Measurements from ENCODE around the gene CD247.

Gene CD247

GRCh38 chr1:167456524-167456923 lies 61.8 kb downstream of the CD247 start:
- no peak for DNase-seq

GRCh38 chr1:167455786-167456446 lies 62.4 kb downstream of the CD247 start:
- no peak for DNase-seq

DNA sequence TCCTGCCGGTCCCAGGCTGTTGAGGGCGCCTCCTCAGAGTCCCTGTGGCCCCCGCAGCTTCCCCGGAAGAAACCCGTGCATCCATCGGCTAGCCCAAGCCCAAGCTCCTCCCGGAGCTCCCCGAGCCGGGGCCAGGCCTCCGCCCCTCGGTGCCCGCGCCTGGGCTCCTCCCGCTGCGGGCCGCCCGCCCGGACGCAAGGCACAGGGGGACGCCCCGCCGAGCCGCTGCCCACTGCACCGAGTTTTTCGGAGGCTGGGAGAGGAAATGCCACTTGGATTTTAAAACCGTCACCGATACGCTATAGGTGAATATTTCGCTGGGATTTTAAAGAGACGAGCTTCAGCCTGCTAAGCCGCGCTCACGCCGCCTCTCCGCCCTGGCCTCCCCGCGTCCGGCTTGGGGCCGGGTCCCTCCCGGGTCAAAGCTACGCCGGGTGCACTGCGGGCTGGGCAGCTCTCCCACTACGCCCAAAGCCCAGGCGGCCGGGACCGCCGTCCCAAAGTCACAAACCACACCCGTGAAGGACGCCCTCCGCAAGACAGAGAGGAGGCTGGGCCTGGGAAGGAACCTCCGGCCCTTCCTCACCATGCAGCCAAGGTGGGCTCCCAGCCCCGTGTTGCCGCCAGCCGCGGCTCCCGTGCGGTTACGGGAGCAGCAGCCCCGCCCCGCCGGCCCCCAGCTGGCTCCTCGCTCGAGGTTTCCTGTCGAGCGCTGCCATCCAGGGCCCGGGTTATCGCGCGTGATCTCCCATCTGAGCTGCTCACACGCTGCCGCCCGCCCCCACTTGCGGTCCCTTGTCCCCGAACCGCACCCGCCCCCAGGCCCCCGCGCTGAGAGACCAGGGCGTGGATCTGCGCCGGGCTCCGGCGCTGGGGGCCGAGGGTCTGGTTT lies 63.2 kb downstream of the CD247 start:
- DNase-seq, result no peak

DNA sequence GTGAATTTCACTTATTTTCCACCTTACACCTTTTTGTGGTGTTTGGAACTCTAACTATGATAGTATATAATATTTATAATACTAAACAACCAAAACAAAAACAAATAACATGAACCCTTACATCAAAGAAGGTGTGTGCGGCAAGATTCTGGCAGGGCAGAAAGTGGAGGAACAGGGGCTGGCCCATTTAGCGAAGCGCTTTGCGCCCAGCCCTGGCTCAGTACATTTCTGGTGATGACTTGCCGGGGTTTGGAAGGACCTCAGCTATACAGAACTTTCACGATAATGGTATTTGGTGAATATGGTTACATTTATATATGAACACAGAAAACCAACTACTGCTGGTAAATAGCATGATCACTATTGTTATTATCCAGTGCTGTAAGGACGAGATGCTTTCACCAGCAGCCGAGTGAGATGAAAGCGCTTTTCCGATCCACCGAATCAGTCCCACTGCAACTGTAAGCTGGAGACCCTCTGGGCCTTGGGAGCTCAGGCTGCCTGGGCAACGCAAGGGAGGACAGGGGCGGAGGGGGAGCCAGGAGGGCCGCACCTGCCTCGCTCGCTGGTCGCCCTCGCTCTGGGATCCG lies 63.9 kb downstream of the CD247 start:
- DNase-seq, result no peak

GRCh38 chr1:167453123-167453522 lies 65.2 kb downstream of the CD247 start:
- no peak for DNase-seq

DNA sequence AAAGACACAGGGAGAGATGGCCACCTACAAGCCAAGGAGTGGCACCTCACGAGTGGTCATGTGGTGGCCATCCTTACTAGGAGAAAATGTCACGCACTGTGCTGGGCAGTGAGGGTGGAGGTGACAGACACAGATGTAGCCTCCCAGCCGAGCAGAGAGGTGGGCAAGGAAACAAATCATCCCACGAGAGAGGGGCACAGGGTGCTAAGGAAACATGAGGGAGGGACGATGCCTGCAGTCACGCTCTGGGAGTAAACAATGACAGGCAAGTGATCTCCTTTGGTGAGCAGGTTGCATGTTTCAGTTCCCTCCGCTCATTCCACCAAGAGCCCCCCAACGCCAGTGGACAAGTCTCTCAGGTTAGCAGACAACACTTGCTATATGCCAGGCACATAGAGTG lies 65.8 kb downstream of the CD247 start:
- DNase-seq, result no peak

- no peak for DNase-seq
Observed at GRCh38 chr1:167450843-167451242, 67.5 kb downstream of the CD247 start.

DNA sequence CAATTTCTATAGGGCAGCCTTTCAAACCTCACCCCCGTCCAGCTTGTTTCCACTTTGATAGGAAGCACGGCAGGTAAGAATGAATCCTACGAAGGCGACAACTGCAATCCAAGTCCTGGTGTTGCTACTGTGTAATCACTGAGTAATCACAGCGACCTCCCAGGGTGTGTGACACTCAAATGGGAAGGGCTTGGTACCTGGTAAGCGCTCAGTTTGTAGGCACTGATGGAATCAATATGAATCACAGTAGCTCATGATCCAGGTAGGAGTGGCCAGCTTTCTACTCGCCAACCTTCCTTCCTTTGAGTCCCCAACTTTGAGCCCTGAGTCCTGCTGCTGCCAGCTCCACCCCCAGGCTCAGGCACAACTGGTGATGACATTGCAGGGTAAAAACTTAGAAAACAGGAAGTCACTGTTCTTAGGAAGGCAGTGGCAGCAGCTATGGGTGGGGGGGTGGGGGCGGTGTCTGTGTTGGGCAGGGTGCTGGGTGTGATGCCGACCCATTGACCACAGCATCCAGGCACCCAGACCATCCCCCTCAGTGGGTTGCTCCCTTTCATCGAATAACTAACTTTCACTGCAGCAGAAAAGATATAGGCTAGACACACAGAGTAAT lies 70.7 kb downstream of the CD247 start:
- DNase-seq, result peak; percentile 52

DNA sequence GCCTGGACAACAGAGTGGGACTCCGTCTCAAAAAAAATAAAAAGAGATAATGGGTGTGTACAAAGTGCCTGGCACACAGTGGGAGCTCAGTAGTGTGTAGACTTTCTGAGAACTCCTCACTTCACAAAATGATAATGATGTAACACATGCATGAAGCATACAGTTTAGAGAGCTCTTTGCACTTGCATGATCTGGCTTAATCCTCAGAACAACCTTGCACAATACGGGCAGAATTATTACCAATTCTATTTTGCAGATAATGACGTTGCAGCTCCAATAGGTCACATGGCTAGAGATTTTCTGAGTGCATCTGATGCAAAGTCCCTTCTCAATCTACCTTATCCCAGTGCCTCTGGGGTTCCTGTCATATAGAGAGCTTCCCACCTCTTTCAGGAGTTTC lies 71.4 kb downstream of the CD247 start:
- DNase-seq, result no peak

DNA sequence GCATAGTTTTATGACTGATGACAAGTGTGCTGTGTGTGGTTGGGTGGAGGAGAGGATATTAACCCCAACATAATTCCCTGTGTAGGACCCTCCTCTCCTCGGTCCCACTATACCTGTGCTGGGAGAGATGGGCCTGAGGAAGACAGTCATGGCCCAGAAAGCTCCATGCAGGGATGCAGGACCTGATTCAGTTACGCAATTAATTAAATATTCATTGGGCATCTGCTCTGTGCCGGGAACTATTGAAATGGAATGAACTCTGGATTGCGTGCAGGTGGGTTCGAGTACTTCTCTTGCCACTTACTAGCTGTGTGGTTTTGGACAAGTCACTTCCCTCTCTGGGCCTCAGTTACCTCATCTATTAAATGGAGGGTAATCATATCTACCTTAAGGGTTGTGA lies 74.6 kb downstream of the CD247 start:
- DNase-seq, result no peak

GRCh38 chr1:167442854-167443565 lies 75.3 kb downstream of the CD247 start:
- no peak for DNase-seq

DNA sequence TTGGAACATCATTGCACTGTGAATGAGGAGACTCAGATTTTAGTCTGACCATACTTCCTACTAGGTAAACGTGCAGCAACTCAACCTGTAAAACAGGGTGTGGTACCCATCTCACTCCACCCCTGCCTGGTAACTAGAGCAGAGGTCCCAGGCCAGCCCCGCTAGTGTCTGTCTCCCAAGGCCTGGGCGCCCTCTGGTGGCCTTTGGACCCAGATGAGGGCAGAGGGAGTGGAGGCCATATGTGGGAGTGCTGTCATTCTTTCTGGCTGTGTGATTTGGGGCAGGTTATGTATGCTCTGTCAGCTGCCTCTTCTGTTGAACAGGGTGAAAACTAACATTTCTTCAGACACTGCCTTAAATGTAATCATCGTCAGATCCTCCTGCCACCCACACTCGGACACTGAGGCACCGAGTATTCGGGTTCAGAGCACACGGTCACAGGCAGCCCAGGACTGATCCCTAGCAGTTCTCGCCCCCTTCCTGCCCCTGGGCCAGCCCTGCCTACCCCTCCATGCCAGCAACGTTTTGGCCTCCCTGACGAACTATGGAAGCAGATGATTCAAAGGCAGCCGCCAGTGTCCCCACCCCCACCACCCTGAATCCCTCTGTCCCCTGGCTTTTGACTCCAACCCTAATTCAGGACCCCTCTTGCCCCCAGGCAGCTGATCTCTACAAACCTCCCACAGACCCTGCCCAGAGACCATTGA lies 76.0 kb downstream of the CD247 start:
- no peak for DNase-seq

GRCh38 chr1:167441222-167441621 lies 77.1 kb downstream of the CD247 start:
- DNase-seq, result no peak

DNA sequence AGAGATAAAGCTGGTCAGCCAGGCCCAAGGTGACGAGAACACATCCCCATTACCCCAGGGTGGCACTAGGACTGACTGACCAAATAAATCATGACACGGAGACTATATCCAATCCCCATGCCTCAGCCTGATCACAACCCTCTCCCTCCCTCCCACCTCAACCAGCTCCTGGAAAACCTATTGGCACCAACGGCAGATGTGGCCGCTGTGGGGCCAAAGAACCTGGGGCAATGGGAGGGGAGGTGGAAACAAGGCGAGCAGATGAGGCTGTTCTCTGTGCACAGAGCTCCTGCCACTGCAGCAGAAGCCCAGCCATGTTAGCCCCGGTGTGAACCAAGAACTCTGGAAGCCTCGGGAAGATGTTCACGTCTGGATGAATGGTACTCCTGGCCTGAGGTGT lies 77.6 kb downstream of the CD247 start:
- DNase-seq, result no peak

DNA sequence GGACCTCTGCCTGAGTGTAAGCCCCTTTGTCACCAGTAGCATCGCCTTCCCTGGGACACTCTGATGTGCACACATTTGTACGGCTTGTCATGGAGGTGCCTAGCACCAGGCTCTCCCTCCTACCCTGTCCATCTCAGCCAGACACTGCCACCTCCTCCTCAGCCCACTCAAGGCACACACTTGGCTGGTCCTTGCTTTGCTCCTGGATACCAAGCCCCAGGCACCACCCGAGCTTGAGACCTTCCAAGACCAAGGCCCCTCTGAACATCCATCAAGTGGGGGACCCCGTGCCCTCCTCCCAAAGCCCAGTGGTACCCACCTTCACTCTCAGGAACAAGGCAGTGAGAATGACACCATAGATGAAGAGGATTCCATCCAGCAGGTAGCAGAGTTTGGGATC lies 78.0 kb downstream of the CD247 start:
- no peak for DNase-seq

GRCh38 chr1:167439301-167439988 lies 78.9 kb downstream of the CD247 start:
- DNase-seq, result no peak

- DNase-seq, result no peak
Observed at GRCh38 chr1:167438171-167439138, 79.9 kb downstream of the CD247 start.

DNA sequence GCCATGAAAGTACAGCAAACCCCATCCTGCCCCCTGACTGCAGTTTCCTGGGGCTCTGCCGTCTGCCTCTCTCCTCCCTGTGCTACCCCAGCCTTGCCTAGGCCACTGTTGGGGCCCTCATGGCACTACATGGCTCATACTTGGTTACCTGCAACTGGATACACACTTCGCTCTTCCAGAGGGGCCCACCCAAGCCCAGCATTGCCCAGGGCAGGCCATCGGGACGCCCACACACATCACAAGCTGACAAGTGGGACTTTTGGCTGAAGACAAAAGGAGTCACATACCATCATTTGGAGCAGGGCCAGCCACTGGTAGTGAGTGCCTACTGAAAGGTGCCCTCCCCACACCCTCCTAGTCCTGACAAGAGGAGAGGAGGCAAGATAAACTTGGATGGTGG lies 82.8 kb downstream of the CD247 start:
- DNase-seq, result no peak

GRCh38 chr1:167434306-167434705 lies 84.0 kb downstream of the CD247 start:
- no peak for DNase-seq

DNA sequence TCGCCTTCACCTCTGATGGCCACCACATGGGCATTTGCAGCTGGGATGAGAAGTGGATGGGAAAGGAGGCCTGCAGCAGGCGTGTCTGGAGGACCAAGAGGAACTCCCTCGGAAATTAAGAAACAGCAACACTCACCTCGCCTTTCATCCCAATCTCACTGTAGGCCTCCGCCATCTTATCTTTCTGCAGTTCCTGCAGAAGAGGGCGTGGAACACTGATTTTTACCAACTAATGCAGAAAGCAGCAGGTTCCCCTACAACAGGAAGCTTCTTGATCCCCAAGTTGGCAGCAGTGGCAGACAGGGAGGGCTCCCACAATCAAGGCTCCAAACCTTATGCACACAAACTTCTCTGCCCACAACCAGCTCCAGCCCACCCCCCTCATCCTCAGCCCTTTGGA lies 84.4 kb downstream of the CD247 start:
- no peak for DNase-seq
